DND-41 (cell line): ENCODE measurements around the gene TRIM64.
"Not testable (repeated sequence)": the region's sequence is repeated elsewhere in the genome, so short reads cannot be mapped to it uniquely, and the experiment has no call there.

Source experiments
- EZH2 ChIP-seq: IDR thresholded peaks from 3 replicates; pipeline ENCODE4 v1.6.1; 2012; ENCODE audit warnings: borderline replicate concordance, low read depth, mild to moderate bottlenecking, moderate library complexity, low read length, inconsistent platforms; ENCODE audit not compliant: severe bottlenecking
- TF ChIP-seq, protein P1 (sequence below): IDR thresholded peaks from 2 replicates; pipeline ENCODE4 v1.5.1; 2012; ENCODE audit warnings: borderline replicate concordance, low read length, moderate library complexity, mild to moderate bottlenecking; ENCODE audit not compliant: poor library complexity, severe bottlenecking; ENCODE audit errors: extremely low read depth

DNA sequence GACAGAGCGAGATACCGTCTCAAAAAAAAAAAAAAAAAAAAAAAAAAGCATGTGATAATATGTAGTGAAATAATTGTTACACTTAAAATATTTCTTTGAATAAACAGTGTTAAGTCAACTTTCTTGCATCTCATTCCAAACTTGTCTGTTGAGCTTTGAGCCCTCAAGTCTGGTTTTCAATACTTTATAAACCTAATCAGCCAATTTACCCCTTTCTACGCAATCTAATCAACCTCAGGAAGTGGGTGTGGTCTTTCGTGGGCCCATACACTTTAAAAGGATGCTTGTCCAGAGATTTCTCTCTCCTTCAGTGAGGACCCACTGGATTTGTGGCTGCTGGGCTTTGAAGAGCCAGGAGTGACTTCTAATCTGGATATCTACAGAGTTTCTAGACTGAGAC, at the start of gene TRIM64:
- TF ChIP-seq, protein P1, sequence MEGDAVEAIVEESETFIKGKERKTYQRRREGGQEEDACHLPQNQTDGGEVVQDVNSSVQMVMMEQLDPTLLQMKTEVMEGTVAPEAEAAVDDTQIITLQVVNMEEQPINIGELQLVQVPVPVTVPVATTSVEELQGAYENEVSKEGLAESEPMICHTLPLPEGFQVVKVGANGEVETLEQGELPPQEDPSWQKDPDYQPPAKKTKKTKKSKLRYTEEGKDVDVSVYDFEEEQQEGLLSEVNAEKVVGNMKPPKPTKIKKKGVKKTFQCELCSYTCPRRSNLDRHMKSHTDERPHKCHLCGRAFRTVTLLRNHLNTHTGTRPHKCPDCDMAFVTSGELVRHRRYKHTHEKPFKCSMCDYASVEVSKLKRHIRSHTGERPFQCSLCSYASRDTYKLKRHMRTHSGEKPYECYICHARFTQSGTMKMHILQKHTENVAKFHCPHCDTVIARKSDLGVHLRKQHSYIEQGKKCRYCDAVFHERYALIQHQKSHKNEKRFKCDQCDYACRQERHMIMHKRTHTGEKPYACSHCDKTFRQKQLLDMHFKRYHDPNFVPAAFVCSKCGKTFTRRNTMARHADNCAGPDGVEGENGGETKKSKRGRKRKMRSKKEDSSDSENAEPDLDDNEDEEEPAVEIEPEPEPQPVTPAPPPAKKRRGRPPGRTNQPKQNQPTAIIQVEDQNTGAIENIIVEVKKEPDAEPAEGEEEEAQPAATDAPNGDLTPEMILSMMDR, result not testable (repeated sequence)
- not testable (repeated sequence) for TF ChIP-seq EZH2
